ENCODE results near the gene NATD1.

DNA sequence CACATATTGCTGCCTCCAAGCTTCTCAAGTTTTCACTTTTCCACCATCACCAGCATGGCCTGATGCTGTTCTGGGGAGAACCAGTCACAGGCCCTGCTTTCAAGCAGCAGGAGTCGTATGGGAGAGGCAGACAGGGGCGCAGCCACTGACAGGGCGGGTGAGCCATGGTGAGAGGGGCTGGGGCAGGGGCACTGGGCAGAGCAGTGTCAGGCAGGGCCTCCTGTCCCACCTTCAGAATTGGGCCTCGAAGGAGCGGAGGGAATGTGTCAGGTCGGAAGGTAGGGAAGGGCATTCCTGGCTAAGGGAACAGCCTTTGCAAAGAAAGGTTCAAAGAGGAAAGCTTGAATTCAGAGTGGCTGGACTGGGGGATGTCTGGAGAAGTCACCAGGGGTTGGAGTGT lies 26.4 kb upstream of the NATD1 start:
- TF ChIP-seq, protein P1, sequence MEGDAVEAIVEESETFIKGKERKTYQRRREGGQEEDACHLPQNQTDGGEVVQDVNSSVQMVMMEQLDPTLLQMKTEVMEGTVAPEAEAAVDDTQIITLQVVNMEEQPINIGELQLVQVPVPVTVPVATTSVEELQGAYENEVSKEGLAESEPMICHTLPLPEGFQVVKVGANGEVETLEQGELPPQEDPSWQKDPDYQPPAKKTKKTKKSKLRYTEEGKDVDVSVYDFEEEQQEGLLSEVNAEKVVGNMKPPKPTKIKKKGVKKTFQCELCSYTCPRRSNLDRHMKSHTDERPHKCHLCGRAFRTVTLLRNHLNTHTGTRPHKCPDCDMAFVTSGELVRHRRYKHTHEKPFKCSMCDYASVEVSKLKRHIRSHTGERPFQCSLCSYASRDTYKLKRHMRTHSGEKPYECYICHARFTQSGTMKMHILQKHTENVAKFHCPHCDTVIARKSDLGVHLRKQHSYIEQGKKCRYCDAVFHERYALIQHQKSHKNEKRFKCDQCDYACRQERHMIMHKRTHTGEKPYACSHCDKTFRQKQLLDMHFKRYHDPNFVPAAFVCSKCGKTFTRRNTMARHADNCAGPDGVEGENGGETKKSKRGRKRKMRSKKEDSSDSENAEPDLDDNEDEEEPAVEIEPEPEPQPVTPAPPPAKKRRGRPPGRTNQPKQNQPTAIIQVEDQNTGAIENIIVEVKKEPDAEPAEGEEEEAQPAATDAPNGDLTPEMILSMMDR (conservative IDR thresholded peaks at IDR 0.05; ENCODE audit: low read length): no peak
- no peak for TF ChIP-seq EZH2phosphoT487 (IDR thresholded peaks at IDR 0.05; ENCODE audit: borderline replicate concordance)
